IgD-negative memory B cell (primary cell): ENCODE measurements around the gene P3H4. TPM values are rescaled to one million over a fixed set of nuclear protein-coding genes. Genes with fewer than 3 reads are reported as not detected.

Source experiments
- H3K27ac Mint-ChIP-seq, 3 donors: one replicate each; pipeline ENCODE4 v1.8.0; 2020 to 2022; ENCODE audit warnings: mild to moderate bottlenecking in 3 of 3, mixed read lengths in 3 of 3, moderate library complexity in 1 of 3
- H3K27me3 Mint-ChIP-seq: one replicate; pipeline ENCODE4 v1.8.0; 2021; ENCODE audit warnings: mixed read lengths
- H3K36me3 Mint-ChIP-seq: one replicate; pipeline ENCODE4 v1.8.0; 2020; ENCODE audit warnings: mild to moderate bottlenecking, mixed read lengths
- H3K4me1 Mint-ChIP-seq, 3 donors: one replicate each; pipeline ENCODE4 v1.8.0; 2020 to 2022; ENCODE audit warnings: mixed read lengths in 3 of 3, mild to moderate bottlenecking in 1 of 3
- H3K4me3 Mint-ChIP-seq, 4 donors: one replicate each; pipeline ENCODE4 v1.8.0; 2020 to 2022; ENCODE audit warnings: mild to moderate bottlenecking in 4 of 4, mixed read lengths in 4 of 4, moderate library complexity in 3 of 4
- H3K9me3 Mint-ChIP-seq, 3 donors: one replicate each; pipeline ENCODE4 v1.8.0; 2020 to 2021; ENCODE audit warnings: mixed read lengths in 3 of 3, mild to moderate bottlenecking in 1 of 3
- polyA plus RNA-seq: library from polyadenylated mRNA; unstranded; fragments of 300-500 nt; fragmentation: Illumina TruSeq; gene quantifications from one replicate; pipeline ENCODE4 v1.2.3, GENCODE V29; 2021

The P3H4 gene
- polyA plus RNA-seq, 1 donor from 2014 or later: 1.5 TPM

GRCh38 chr17:41806685-41807445 is 4.9 kb downstream of the P3H4 start:
- no peak overlapping the region for H3K4me3 Mint-ChIP-seq
- H3K9me3 Mint-ChIP-seq: no peaks in the 10 kb centered on the region
- H3K27ac Mint-ChIP-seq: no peak overlapping the region
- H3K4me1 Mint-ChIP-seq: peaks cover 5 to 8% (median 6%) of the 10 kb centered on the region in 3 donors
- H3K27me3 Mint-ChIP-seq: peaks cover 5% of the 10 kb centered on the region
- H3K36me3 Mint-ChIP-seq: no peaks in the 10 kb centered on the region

DNA sequence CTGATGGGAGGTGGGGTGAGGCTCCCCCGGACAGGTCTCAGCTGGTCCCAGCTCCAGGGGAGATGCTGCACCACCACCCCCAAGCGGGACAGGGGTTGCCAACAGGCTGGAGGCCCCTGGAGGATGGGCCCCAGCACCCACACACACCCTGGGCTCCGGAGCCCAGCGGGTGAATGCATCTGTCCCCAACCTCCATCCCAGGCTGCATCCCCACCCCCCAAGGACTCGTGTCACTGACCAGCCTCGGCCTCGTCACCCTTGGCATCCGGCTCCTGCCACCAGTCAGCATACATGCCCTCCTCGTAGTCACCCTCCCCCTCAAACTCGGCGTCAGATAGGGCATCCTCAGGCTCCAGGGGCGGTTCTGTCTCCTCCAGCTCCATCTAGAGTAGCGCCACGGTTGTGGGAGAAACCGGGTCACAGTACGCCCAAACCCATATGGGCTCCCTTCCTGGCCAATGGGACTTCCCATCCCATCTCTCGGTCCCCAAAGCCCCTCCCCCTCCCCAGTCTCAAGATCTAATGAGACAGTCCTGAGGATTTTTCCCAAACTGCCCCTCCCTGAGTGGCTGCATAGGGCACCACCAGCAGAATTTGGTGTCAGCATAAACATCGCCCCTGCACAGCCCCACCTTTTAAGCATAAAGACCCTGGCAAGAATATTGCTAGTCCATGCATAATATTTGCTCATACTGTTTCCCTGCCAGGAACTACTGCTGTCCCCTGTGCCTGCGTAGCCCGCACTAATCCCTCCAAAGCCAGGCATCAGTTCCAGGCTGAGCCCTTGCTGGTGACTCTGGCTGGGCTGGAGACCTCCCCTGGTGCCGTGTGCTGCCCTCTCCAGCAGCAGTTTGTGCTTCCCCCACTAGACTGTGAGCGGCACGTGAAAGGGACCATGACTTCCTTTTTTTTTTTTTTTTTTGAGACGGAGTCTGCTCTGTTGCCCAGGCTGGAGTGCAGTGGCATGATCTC is 8.4 kb downstream of the P3H4 start:
- H3K27ac Mint-ChIP-seq: peak overlapping the region in 1 of 3 donors; percentile 83
- H3K4me1 Mint-ChIP-seq: peaks cover 11 to 15% (median 12%) of the 10 kb centered on the region in 3 donors
- no peaks in the 10 kb centered on the region for H3K9me3 Mint-ChIP-seq
- peak overlapping the region in 2 of 4 donors; percentile 48 to 52 for H3K4me3 Mint-ChIP-seq
- peaks cover 2% of the 10 kb centered on the region for H3K36me3 Mint-ChIP-seq
- peaks cover 2% of the 10 kb centered on the region for H3K27me3 Mint-ChIP-seq

DNA sequence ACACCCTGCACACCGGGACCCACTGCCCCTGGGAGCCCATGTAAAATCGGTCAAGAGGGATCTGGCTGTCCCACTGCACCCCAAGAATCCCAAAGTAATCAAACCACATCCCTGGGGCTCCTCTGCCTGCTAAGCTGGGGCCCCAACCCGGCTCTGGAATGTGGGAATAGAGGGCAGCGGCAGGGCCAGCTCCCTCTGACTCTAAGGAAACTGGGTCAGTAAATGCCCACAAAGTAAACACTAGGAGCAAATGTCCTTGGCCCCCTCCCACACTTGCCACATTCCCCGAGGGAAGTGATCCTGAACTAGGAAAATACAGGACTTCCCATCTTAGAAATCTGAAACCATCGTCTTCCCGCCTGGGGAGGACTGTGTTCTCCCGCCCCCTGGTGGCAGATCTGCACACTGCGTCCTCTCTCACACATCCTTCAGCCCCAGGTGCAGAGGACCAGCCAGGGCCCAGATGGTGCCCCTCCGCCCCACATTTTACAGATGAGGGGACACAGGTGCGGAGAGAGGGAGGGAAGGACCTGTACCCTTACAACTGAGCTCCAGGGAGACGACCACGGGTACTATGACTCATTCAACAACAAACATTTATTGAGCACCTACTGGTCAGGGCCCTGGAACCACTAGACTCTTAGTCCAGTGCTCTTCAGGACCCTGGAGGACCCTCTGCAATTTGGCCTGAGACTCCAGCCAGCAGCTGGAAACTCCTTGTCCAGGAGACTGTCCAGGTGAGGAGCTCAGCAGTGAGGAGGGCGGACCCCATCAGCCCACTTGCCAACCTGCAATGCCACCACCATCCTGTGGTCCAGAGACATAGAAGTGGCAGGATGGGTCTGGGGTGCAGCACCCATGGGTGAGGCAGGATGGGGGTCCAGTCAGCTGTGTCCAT is 10.1 kb downstream of the P3H4 start:
- Mint-ChIP-seq H3K4me1 (peaks cover 11 to 15% (median 12%) of the 10 kb centered on the region in 3 donors), H3K27me3 (peaks cover 2% of the 10 kb centered on the region), H3K4me3 (peak overlapping the region in 2 of 4 donors; percentile 69 to 81), H3K9me3 (no peaks in the 10 kb centered on the region), H3K36me3 (peaks cover 2% of the 10 kb centered on the region), H3K27ac (no peak overlapping the region)

DNA sequence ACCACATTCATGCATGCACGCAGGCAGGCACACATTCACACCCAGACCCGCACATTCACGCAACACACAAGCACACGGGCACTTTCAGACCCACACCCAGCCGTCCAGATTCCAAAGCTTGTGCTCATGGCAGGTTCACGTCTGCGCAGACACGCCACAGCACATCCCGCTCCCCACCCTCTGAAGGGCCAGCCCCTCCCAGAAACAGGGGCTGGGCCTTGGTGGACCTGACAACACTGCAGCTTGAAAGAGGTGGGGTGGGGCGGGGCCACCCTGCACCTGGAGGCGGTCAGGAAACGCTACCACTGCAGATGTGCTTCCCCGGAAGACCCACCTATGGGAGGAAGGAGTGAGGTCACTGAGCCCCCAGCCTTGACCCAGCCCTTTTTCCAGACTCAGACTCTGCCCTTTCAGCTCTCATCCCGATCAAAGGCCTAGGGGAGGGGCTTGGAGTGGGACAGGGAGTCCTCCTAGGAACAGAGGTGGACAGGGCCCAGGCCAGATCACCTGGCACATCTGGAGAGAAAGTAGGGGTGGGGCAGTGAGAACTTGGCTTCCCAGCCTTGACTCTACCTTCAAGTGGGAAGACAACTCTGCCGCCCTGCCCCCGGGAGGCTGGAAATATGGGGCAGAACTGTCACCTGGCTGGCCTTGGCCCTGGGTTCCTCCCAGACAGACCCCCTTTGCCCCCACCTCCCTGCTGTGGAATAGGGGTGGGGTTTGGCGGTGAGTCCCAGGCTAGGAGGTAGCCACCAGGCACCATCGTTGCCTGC is 11.0 kb downstream of the P3H4 start:
- Mint-ChIP-seq H3K27ac (no peak overlapping the region), H3K4me3 (peak overlapping the region in 2 of 4 donors; percentile 54 to 69), H3K4me1 (peaks cover 11 to 15% (median 12%) of the 10 kb centered on the region in 3 donors), H3K27me3 (no peaks in the 10 kb centered on the region), H3K9me3 (no peaks in the 10 kb centered on the region), H3K36me3 (peaks cover 2% of the 10 kb centered on the region)

- H3K9me3 Mint-ChIP-seq: no peaks in the 10 kb centered on the region
- H3K27me3 Mint-ChIP-seq: no peaks in the 10 kb centered on the region
- no peak overlapping the region for H3K4me3 Mint-ChIP-seq
- H3K36me3 Mint-ChIP-seq: peaks cover 2% of the 10 kb centered on the region
- peaks cover 11 to 15% (median 12%) of the 10 kb centered on the region in 3 donors for H3K4me1 Mint-ChIP-seq
- H3K27ac Mint-ChIP-seq: no peak overlapping the region
Observed at GRCh38 chr17:41799366-41799765, 12.4 kb downstream of the P3H4 start.

GRCh38 chr17:41797377-41797776 is 14.4 kb downstream of the P3H4 start:
- Mint-ChIP-seq H3K4me3 (no peak overlapping the region), H3K27me3 (no peaks in the 10 kb centered on the region), H3K36me3 (peaks cover 2% of the 10 kb centered on the region), H3K9me3 (no peaks in the 10 kb centered on the region), H3K27ac (peak overlapping the region in 1 of 3 donors; percentile 67), H3K4me1 (peaks cover 5 to 10% (median 9%) of the 10 kb centered on the region in 3 donors)

- Mint-ChIP-seq H3K4me3 (no peak overlapping the region), H3K4me1 (peaks cover 0 to 5% (median 5%) of the 10 kb centered on the region in 3 donors), H3K36me3 (no peaks in the 10 kb centered on the region), H3K27me3 (no peaks in the 10 kb centered on the region), H3K27ac (no peak overlapping the region), H3K9me3 (no peaks in the 10 kb centered on the region)
Observed at GRCh38 chr17:41796121-41796895, 15.4 kb downstream of the P3H4 start.

- H3K27me3 Mint-ChIP-seq: no peaks in the 10 kb centered on the region
Observed at GRCh38 chr17:41794540-41794975, 17.2 kb downstream of the P3H4 start.

DNA sequence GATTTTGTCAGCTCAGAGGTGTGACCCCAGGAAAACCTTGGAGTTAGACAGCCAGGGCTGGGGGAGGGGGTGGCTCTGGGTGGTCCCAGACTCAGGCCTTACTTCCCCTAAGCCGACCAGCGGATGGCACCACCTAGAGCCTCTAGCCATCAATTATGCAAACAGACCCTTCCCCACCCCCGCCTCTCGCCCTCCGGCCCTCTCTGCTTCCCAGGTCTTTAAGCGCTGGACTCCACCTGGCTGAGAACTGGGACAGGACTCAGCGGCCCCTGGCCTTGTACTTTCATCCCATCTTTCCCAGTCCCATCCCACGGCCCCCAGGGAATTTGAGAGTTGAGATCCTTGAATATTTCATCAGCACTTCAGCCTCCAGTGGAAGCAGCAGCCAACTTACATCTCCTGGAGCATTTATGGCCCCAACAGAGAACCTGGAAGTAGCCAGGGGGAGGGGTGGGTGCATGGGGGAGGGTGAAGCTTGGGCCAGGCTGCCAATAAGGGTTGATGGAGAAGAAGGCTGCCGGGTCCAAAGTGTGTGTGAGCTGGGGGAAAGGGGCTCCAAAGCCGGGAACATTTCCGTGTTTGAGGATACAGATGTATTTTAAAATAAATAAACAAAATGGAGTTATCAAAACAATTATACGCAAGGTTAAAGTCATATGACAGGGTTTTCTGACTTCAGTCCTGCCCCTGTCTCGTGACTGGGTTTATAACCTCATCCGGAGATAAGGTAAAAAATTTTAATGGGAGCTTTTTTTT is 17.8 kb downstream of the P3H4 start:
- H3K27me3 Mint-ChIP-seq: no peaks in the 10 kb centered on the region
- H3K9me3 Mint-ChIP-seq: no peaks in the 10 kb centered on the region
- no peak overlapping the region for H3K27ac Mint-ChIP-seq
- H3K4me3 Mint-ChIP-seq: no peak overlapping the region
- peaks cover 0 to 5% (median 0%) of the 10 kb centered on the region in 3 donors for H3K4me1 Mint-ChIP-seq
- no peaks in the 10 kb centered on the region for H3K36me3 Mint-ChIP-seq

More at GRCh38 chr17:41794540-41794975, 17.2 kb downstream of the P3H4 start:
- H3K36me3 Mint-ChIP-seq: no peaks in the 10 kb centered on the region
- H3K4me3 Mint-ChIP-seq: no peak overlapping the region
- peaks cover 0 to 5% (median 0%) of the 10 kb centered on the region in 3 donors for H3K4me1 Mint-ChIP-seq
- no peaks in the 10 kb centered on the region for H3K9me3 Mint-ChIP-seq
- H3K27ac Mint-ChIP-seq: no peak overlapping the region

GRCh38 chr17:41792845-41793783 is 18.6 kb downstream of the P3H4 start:
- Mint-ChIP-seq H3K4me3 (no peak overlapping the region), H3K9me3 (no peaks in the 10 kb centered on the region), H3K27ac (no peak overlapping the region)

DNA sequence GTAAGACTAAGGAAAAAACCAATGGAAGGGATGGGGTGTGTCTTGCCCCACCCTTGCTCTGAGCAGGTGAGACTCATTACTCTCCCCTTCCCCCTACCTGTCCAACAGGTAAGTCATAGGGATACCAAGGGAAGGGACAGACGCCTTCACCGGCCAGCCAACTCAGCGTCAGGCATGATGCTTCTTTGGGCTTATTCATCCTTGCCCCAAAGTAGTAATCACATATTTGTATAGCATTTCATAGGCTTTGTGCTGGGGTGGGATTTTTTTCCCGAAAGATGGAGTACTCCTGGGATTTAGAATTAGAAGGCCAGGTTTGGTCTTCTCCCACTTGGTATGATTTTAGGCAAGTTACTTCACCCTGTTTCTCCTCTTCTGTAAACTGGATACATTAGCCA is 24.7 kb downstream of the P3H4 start:
- peak overlapping the region; percentile 66 to 98 (median 82) for H3K4me3 Mint-ChIP-seq

More at GRCh38 chr17:41792845-41793783, 18.6 kb downstream of the P3H4 start:
- peaks cover 0 to 7% (median 0%) of the 10 kb centered on the region in 3 donors for H3K4me1 Mint-ChIP-seq
- H3K36me3 Mint-ChIP-seq: no peaks in the 10 kb centered on the region
- no peaks in the 10 kb centered on the region for H3K27me3 Mint-ChIP-seq

More for the DNA sequence above, 24.7 kb downstream of the P3H4 start:
- H3K36me3 Mint-ChIP-seq: no peaks in the 10 kb centered on the region
- H3K27ac Mint-ChIP-seq: peak overlapping the region in 1 of 3 donors; percentile 43
- H3K9me3 Mint-ChIP-seq: no peaks in the 10 kb centered on the region
- H3K27me3 Mint-ChIP-seq: peaks cover 3% of the 10 kb centered on the region
- peaks cover 15 to 29% (median 18%) of the 10 kb centered on the region in 3 donors for H3K4me1 Mint-ChIP-seq
